Suppressor macrophage treated with lipopolysaccharide for 1 hour (primary cell): ENCODE results near the gene STX18.
"Not testable (repeated sequence)": the region's sequence is repeated elsewhere in the genome, so short reads cannot be mapped to it uniquely, and the experiment has no call there.

Experiments
- DNase-seq, 3 donors: peaks; one replicate each; pipeline ENCODE4 v3.0.0-alpha.2; 2020 to 2022

Gene STX18

DNA sequence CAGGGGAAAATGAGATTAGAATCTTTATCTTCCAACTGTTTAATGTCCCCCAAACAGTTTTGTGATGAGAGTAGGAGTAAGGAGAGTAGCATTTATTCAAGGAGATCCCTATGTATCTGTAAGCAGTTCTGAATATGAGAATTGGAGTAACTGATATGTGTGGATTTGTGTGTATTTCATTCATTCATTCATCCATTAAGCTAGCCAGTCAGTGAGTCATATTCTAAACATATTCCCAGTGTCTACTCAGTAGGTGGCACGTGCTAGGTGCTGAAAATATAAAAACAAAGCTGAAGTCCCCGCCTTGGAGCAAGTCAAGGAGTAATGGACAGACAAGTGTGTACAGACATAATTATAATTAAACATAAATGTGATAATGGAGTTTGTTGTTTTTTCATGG, 12.4 kb upstream of the STX18 start:
- no peak for DNase-seq

DNA sequence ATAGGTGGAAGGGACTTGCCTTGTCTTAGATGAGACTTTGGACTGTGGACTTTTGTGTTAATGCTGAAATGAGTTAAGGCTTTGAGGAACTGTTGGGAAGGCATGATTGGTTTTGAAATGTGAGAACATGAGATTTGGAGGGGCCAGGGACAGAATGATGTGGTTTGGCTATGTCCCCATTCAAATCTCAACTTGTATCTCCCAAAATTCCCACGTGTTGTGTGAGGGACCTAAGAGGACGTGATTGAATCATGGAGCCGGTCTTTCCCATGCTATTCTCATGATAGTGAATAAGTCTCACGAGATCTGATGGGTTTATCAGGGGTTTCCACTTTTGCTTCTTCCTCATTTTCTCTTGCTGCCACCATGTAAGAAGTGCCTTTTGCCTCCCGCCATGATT, 10.2 kb upstream of the STX18 start:
- DNase-seq, result peak; percentile 38 to 61 (median 57)

DNA sequence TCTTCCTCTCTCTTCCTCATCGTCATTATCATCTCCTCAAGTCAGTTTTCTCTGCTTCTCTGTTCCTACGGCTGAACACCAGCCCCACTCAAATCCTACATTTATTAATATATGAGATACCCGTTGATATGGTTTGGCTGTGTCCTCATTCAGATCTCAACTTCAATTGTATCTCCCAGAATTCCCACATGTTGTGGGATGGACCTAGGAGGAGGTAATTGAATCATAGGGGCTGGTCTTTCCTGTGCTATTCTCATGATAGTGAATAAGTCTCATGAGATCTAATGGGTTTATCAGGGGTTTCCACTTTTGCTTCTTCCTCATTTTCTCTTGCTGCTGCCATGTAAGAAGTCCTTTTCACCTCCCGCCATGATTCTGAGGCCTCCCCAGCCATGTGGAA, 8.3 kb upstream of the STX18 start:
- peak; percentile 32 to 50 (median 42) for DNase-seq

DNA sequence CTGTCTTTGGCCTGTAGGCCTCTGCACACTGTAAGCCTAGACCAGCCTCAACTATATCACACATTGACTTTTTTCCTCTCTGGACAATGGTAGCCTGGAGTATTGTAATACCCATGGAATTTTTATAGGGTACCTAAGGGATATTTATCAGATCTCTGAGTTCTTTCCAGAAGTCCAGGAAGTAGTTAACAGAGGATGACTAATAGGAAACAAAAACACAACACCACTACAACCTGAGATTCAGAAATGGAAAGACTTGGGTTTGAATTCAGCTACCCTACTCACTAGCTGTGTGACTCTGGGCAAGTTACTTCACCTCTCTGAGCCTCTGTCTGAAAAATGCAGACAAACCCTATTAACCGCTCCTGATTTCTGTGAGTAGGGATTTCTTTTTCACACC, 7.7 kb upstream of the STX18 start:
- DNase-seq, result no peak

DNA sequence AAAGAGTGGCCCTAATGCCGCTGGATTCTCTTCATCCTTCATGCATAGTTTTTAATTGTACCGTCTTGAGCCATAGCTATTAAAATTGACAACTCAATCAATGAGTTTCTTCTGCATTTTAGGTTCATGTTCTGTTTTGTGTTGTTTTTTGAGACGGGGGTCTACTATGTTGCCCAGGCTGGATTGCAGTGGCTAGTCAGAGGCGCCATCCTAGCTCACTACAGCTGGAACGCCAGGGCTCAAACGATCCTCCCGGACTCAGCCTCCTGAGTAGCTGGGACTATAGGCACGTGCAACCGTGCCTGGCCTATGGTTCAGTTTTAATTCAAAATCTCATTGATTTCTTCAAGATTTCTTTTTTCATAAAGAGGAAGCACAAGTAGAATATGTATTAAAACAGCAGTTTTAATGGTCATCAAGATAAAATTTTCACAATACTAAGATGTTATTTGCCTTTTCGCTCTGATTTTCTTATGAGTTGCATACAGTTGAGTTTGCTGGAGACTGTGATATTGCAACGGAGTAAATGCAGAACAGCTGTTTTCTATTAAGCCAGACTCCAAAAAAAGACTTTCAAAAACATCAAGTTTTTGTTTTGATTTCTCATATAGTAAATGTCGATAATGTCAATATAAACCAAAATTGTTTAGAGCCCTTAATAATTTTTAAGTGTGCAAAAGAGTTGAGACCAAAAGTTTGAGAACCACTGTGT, 1.1 kb upstream of the STX18 start:
- DNase-seq, result no peak

DNA sequence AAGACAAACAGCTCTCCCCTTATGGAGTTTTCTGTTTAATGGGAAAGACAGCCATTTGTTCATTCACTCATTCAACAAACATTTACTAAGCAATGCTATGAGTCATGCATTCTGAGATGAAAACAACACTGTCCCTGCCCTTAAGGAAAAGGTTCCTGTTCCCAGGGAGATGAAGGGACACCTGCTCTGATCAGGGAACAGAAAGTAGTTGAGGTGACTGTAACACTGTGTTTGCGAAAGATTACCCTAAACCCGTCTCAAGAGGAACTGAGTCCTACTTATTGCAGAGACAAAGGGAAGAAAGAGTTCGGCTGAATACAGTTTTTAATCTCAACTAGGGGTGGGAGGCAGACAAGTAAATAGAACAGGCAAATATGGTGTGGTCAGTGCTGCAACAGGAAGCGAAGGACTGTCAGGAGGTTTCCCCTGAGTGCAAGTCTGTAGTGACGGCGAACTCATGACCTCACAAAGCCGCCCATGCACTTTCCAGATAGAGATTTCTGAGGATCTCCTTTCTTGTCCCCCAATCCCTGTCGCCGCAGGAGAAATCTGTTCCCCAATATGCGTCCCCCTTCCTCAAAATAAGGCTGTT, 712 bp downstream of the STX18 start:
- peak; percentile 86 to 88 (median 87) for DNase-seq

DNA sequence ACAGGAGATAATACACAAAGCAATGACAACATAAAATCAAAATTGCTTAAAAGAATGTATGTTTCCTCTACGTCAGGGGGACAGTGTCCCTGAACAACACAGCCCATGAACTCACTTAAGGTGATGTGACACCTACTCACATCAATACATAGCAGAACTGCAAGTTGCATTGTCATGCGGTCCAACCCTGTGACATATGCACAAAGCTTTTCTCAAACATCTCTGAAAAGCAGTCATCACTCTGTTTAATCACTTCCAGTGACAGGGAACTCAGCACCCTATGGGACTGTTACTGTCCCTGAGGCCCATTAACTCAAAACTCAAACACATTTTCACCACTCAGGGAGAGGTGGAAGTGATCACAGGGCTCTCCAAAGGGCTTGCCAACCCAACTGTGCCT, 2.4 kb downstream of the STX18 start:
- DNase-seq, result peak; percentile 35 to 70 (median 56)

DNA sequence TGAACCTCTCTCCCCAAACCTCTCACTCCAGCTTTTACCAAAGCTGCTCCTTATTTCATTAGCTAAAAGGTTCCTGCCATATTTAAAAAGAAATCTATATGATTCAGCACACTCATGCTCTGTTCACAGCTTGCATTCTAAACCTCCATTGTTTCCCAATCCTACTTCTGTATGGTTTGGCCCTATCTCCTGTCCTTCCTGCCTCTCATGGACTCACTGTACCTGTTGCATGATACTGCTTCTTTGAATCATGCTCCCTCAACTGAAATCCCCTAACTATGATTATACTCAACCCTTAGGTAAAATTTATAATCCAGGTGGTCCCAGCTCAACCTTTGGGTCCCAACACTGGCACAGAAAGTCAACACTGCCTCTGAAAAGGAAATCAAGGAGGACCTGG, 6.3 kb downstream of the STX18 start:
- DNase-seq, result no peak

DNA sequence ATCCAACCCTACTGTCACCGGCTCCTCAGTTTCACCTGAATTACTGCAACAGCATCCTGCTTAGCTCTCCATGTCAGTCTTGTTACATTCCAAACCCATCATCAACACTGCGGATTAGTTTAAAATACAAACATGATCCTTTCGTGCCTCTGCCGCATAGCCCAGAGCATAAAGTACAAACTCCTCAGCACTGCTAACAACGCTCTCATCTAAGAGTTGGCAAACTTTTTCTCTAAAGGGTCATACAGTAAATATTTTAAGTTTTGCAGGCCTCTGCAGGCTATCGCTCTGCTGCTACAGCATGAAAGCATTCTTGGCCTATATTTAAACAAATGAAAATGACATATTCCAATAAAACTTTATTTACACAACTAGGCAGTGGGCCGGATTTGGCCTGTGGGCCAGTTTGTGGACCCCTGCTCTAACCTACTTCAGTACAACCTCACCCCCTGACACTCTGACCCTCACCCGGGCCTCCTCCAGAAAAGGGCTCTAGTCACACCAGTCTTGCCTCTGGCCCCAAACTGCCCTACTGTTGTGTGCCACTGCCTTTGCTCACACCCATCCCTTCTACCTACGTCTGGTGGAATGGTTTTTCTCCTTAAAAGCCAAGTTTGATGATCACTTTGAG, 7.2 kb downstream of the STX18 start:
- no peak for DNase-seq

DNA sequence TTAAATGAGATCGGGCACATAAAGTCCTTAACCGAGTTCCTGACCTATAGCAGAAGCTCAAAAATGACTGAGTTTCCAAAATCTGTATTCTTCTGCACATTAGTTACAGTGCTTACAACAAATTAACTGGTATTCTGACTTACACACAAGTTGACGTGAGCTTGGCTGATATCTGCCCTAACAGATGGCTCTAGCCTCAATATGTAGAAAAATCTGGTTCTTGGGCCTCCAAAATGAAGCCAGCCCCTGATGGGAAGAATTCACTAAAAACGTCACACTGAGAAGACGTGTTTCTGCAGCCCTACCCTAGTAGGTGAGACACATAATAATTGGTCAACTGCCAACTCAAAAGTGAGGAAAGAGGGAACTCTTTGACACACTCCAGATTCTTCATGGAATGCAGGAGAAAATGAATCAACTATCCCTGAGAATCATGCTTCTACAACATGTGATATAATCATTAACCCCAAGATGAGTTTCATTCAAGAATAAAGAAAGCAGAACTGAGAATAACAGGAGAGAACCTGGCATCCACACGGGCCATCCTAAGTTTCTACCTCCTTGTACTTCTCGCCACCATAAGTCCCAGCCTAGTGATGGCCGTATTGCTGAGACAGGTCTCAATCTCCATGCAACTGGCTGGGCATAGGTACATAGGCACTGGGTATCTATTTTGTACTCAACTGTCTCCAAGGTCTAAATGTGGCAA, 8.2 kb downstream of the STX18 start:
- no peak for DNase-seq

DNA sequence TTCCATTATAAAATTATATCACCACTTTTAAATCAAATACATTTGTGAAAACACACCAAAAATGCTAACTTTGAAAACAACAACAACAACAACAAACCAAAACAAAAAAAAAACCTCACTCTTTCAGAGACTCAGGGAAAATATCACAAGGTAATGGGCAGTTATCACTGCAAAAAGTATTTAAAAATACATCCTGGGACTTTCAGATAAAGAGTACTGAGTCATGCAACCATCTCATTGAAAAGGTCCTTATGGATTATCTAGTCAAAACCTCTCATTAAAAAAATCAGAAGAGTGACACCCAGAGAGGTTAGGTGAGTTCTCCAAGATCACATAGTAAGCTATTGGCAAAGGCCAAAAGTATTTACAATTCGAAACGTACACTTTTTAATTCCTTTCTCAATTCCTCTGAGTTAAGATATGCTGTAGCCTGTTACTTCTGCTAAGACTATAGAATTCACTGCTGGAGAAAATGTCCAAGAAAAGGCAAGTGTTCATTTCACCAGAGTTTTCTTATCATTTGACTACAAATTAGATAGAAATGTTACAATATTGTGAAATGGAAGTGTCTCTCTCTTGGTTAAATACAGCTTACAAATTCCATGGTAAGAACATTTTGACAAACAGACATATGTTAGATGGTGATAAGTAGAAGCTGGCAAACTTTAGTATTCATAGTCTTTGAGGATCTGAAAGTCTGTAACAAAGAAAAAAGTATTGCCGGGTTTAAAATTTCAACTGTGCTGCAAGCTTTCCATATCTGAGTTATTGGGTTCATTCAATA, 9.3 kb downstream of the STX18 start:
- DNase-seq, result no peak

DNA sequence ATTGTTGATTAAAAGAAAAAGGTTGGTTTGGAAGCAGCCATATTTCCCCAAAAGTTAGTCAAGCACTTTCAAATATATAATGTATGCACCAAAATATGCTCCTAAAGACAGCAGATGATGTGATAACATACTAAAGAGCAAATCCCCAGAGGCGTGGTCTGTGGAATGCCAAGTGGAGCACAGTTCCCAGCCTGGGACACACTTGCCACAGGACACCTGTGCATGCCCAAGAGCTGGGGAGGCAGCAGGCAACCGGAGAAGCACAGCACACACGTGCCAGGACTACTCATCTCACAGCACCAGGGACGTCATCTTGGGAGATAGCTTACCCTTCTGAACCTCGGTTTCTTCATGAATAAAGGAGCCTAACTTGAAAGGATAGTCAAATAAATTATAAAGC, 12.5 kb downstream of the STX18 start:
- no peak for DNase-seq

DNA sequence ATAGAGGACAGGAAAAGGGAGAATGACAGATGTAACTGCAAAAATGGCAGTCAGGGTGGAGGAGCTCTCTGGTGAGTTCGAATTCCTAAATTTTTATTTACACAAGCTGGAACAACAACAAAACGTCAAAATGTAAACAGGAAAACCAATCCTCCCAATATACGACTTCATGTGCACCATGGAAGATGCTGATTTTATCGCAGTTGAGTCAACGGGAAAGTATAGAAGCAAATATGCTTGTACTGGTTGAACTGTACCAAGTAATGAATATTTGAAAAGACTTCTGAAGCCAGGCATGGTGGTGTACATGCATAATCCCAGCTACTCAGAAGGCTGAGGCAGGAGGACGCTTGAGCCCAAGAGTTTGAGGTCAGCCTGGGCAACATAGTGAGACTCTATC, 15.4 kb downstream of the STX18 start:
- no peak for DNase-seq

DNA sequence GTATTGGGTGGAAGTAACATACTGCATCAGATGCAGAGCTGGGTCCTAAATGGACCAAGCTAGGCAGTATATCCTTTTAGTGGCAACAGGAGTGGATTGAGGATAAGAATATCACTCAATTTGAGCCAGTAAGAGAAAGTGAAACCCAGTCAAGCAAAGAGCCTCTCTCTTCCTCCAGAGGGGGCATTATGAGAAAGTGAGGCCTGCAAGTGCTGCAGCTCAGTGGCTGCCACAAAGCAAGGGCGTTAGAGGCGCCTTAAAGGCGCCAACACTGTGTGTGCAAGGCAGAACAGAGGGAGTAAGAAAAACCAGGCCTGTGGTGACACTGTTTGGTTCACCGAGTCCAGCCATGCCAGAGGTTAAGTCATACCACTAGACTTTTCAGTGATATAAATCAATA, 17.5 kb downstream of the STX18 start:
- DNase-seq, result peak in 1 of 3 donors; percentile 18

DNA sequence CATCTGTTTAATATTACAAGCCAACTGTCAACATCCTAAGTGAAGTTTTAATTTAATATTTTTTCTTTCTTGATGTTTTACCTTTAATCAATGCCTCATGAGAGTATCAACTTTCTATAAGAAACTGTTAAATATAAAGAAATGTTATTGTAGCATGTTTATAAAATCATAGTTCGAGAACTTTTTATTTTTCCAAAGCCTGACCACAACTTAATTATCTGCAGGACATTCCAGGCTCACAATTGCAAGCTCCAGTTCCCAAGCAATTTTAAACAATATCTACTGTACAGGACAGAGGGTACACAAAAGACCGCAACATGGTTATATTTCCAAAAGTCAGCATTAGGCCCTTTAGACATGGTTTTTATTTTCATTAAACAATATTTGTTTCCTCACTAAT, 20.1 kb downstream of the STX18 start:
- no peak for DNase-seq

DNA sequence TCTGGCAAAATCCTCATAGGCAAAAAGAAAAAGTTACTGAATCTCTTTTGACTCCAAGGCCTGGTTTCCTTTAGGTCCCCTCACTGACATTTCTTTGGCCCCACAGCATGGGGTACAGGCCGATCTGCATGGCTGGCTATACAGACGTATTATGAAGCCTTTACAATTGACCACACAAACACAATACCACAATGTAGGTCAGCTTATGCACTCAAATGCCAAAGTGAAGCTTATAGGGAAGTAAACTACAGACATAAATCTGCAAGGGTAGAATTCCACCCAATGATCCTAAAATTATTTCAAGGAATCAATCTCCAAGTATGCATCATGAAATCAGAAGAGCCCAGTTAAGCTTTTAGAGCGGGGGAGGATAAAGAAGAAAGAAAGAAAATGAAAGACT, 20.7 kb downstream of the STX18 start:
- DNase-seq, result no peak

DNA sequence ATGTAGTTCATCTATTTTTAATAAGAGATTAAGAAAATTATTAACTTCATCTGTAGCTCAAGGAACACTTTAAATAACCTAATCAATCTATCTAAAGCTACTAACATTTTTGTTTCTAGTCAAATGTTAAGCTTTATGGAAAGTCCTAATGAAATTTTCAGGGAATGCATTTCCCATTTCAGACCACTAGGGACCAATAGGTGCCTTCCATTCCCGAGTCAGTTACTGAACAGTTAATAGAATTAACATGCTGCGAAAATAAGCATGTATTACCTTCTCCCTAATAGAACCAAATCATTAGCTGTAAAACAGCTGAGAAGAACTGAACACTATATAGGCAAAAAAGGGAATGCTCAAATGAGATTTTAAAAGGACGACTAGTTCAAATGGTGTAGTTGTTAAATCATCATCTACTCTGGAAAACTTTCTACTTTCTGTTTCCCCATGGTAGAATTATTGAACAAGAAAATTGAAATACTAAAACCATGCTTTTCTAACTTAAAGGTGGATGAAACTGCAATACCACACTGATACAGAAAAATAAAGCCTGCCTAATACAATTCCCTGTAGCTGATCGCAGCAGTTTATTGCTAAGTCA, 22.5 kb downstream of the STX18 start:
- peak in 1 of 3 donors; percentile 29 for DNase-seq

DNA sequence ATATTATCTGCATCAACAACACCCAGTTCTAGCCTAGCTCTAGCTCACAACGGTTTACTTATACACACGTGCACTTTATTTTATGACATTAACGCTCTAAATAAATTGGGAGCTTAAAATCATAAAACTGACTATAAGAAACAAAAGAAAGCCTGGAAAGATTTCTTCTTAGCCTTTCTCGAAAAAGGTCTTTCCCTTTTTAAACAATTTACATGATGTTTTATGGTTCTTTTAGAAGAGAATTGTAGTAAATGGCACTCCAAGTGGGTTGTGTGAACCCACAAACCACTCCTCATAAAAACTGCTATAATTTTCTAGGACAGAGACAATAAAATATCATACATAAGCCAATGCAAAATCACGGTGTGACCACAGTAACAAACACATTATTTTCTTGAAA, 23.1 kb downstream of the STX18 start:
- DNase-seq, result no peak

DNA sequence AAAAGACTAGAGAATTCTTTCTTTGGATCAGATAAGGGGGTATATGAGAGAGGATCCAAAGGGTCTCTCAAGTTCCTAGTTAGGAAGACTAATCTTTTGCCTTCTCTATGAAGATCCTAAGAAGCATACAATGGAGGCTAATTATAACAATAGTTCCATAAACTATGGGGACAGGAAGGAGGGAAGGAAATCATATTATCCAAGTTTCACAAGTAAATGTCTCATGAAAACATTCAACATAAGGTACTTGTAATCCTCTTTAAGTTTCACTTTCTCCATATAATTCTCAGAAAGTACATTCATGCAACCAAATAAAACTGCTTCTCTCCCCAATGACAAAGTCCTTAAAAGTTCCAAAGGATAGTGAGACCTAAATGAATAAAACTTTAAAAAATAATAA, 27.1 kb downstream of the STX18 start:
- DNase-seq, result no peak

DNA sequence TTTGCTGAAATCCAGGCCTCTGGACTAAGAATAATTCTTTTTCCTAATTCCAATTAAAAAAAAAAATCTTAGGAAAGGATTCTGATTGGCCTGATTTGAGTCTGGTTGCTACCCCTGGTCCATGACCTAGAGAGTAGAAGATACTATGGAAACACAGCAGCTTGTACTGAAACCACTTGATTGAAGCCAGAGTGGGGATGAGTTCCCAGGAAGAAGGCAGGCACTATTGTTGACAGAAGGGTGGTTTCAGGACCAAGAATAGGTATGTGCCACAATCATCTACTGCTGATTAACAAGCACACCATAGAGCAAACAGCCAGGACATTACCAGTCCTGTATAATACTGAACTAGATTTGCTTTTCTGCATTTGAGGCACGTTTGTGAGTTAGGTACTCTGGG, 29.6 kb downstream of the STX18 start:
- no peak for DNase-seq

DNA sequence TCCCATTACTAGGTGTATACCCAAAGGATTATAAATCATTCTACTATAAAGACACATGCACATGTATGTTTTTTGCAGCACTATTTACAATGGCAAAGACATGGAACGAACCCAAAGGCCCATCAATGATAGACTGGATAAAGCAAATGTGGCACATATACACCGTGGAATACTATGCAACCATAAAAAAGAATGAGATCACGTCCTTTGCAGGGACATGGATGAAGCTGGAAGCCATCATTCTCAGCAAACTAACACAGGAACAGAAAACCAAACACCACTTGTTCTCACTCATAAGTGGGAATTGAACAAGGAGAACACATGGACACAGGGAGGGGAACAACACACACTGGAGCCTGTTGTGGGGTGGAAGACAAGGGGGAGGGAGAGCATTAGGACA, 31.2 kb downstream of the STX18 start:
- DNase-seq, result not testable (repeated sequence)

DNA sequence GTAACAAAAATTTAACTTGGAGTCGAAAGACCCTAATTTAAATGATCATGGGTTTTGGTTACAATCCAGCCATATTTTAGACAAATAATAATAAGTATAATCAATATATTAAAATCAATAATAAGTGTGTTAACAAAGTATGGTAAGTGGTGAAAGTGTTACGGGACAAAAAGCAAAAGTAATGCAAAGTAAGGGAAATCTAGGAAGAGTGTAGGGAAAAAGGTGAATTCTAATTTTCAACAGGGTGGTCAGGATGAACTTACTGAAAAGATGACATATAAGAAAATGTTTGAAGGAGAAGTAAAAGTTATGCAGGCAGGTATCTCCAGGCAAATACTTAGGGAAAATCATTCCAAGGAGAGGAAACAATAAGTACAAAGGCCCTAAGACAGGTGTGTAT, 32.3 kb downstream of the STX18 start:
- DNase-seq, result no peak

DNA sequence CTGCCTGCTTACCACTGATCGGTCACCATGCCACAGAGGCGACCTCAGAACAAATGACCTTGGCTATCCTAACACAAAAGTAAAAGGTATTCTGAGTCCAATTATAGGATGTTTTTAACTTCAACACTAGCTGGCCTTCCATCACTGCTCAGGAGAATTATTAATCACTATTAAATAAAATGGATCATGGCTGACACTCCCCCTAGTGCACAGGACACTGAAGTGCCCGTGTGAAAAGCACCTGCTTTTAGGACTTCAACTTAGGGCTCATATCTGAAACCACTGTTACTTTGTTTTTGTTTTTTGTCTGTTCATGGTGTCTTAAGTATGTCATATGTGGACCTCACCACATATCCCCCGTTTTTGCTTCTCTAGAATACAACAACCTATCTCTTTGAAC, 33.9 kb downstream of the STX18 start:
- no peak for DNase-seq
